Colon (tissue), 2 donors: Measurements from ENCODE around the gene SHISA7.

Source experiments
- FAIRE-seq: peaks from 2 replicates; lab custom pipeline; 2012; peaks lifted over from hg19 to GRCh38; lab: Jason Lieb, UNC
- donor health status: control.
- donor health status: control.

Gene SHISA7

GRCh38 chr19:55443045-55443823, at the start of gene SHISA7:
TSS of gene SHISA7 (minus strand) at chr19:55443300. CDS start at chr19:55442863, 437 bp downstream.
- no peak for FAIRE-seq

GRCh38 chr19:55492362-55492944, 49.4 kb upstream of the SHISA7 start:
- FAIRE-seq = no peak

GRCh38 chr19:55491546-55492360, 48.7 kb upstream of the SHISA7 start:
- FAIRE-seq = no peak

- FAIRE-seq = no peak
These were observed 47.7 kb upstream of the SHISA7 start for GRCh38 chr19:55490478-55491432.

GRCh38 chr19:55489711-55490477, 46.8 kb upstream of the SHISA7 start:
- FAIRE-seq = no peak

- no peak for FAIRE-seq
These were observed 46.0 kb upstream of the SHISA7 start for GRCh38 chr19:55488986-55489710.

- FAIRE-seq = no peak
These were observed 45.0 kb upstream of the SHISA7 start, which contains the start of gene SSC5D for GRCh38 chr19:55487924-55488687. TSS of gene SSC5D (plus strand) at chr19:55488436. CDS start at chr19:55488590, 154 bp downstream.

- FAIRE-seq = no peak
These were observed 44.1 kb upstream of the SHISA7 start for GRCh38 chr19:55486971-55487923.

- FAIRE-seq = no peak
These were observed 43.2 kb upstream of the SHISA7 start for GRCh38 chr19:55486043-55486970.

GRCh38 chr19:55485439-55486011, 42.4 kb upstream of the SHISA7 start:
- FAIRE-seq = no peak

- FAIRE-seq = no peak
These were observed 41.7 kb upstream of the SHISA7 start, which contains the start of gene NAT14 for GRCh38 chr19:55484593-55485438. TSS of gene NAT14 (plus strand) at chr19:55485188. CDS start at chr19:55485709, 521 bp downstream.

- FAIRE-seq = no peak
These were observed 40.8 kb upstream of the SHISA7 start for GRCh38 chr19:55483706-55484592.

- FAIRE-seq = no peak
These were observed 40.0 kb upstream of the SHISA7 start for GRCh38 chr19:55482967-55483705.
